CD4-positive, alpha-beta T cell treated with Interleukin-10 for 1 hour (primary cell): ENCODE data around the gene MYBPH.

ENCODE experiments used
- DNase-seq: peaks from one replicate; pipeline ENCODE4 v3.0.0-alpha.2; 2020

Gene MYBPH

GRCh38 chr1:203178083-203178482, 2.5 kb upstream of the MYBPH start:
- DNase-seq: no peak

GRCh38 chr1:203177470-203178039, 1.9 kb upstream of the MYBPH start:
- DNase-seq: no peak

- no peak for DNase-seq
Measured at GRCh38 chr1:203177036-203177405, 1.4 kb upstream of the MYBPH start.

- no peak for DNase-seq
Measured at GRCh38 chr1:203176273-203177035, 828 bp upstream of the MYBPH start.

GRCh38 chr1:203175827-203176241, 208 bp upstream of the MYBPH start:
- DNase-seq: no peak

GRCh38 chr1:203174324-203174985, 1.2 kb downstream of the MYBPH start:
- DNase-seq: no peak

- no peak for DNase-seq
Measured at GRCh38 chr1:203173566-203173965, 2.1 kb downstream of the MYBPH start.

- no peak for DNase-seq
Measured at GRCh38 chr1:203173011-203173555, 2.5 kb downstream of the MYBPH start.

- peak; percentile 37 for DNase-seq
Measured at GRCh38 chr1:203172184-203173010, 3.2 kb downstream of the MYBPH start.

- no peak for DNase-seq
Measured at GRCh38 chr1:203171341-203172183, 4.1 kb downstream of the MYBPH start.

GRCh38 chr1:203170625-203171330, 4.8 kb downstream of the MYBPH start:
- no peak for DNase-seq

GRCh38 chr1:203169770-203170520, 5.7 kb downstream of the MYBPH start:
- no peak for DNase-seq

- no peak for DNase-seq
Measured at GRCh38 chr1:203168991-203169390, 6.6 kb downstream of the MYBPH start.

- no peak for DNase-seq
Measured at GRCh38 chr1:203168256-203168786, 7.3 kb downstream of the MYBPH start.

- DNase-seq: no peak
Measured at GRCh38 chr1:203167913-203168200, 7.8 kb downstream of the MYBPH start.

- no peak for DNase-seq
Measured at GRCh38 chr1:203167026-203167912, 8.4 kb downstream of the MYBPH start.

- no peak for DNase-seq
Measured at GRCh38 chr1:203166192-203166940, 9.3 kb downstream of the MYBPH start.

GRCh38 chr1:203165800-203166161, 9.8 kb downstream of the MYBPH start:
- no peak for DNase-seq
